HepG2 (cell line): ENCODE results near the gene B4GALT3.

ENCODE experiments used
- E2F1 ChIP-seq: sonication (generic); formaldehyde crosslinking; IDR thresholded peaks from 2 replicates; pipeline ENCODE4 v1.5.0; 2020; ENCODE audit warnings: missing genetic modification reagents
- KLF16 ChIP-seq, 2 experiments: sonication (generic) in 1 of 2; formaldehyde crosslinking in 1 of 2; IDR thresholded peaks; 2 replicates each; pipeline versions ENCODE4 v1.6.1 to v1.8.0; 2016 to 2023; ENCODE audit warnings: missing genetic modification reagents in 2 of 2, missing compliant biosample characterization in 1 of 2
- MAX ChIP-seq: IDR thresholded peaks from 2 replicates; pipeline ENCODE4 v1.6.1; 2012; ENCODE audit warnings: inconsistent platforms
- NR2F2 ChIP-seq: IDR thresholded peaks from 2 replicates; pipeline ENCODE4 v1.6.1; 2012; ENCODE audit warnings: low read depth, inconsistent platforms, borderline replicate concordance
- ZBTB10 ChIP-seq: sonication (generic); formaldehyde crosslinking; IDR thresholded peaks from 2 replicates; pipeline ENCODE4 v1.4.0; 2020; ENCODE audit warnings: missing genetic modification reagents, borderline replicate concordance
- TF ChIP-seq, protein P1 (sequence below): sonication (generic); formaldehyde crosslinking; IDR thresholded peaks from 2 replicates; pipeline ENCODE4 v1.4.0; 2020; ENCODE audit warnings: missing genetic modification reagents
- TF ChIP-seq, protein P2 (sequence below): sonication (generic); formaldehyde crosslinking; IDR thresholded peaks from 2 replicates; pipeline ENCODE4 v1.5.1; 2020; ENCODE audit warnings: missing genetic modification reagents, mild to moderate bottlenecking, borderline replicate concordance

GRCh38 chr1:161153682-161154337, 23.5 kb downstream of the B4GALT3 start, which contains the start of gene UFC1:
- TF ChIP-seq, protein P1, sequence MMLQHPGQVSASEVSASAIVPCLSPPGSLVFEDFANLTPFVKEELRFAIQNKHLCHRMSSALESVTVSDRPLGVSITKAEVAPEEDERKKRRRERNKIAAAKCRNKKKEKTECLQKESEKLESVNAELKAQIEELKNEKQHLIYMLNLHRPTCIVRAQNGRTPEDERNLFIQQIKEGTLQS (CRISPR knock-in tag) = no peak
- TF ChIP-seq E2F1 (CRISPR knock-in tag) = no peak
- no peak for TF ChIP-seq NR2F2
- peak in 1 of 2 experiments; percentile 70; a peak in 1 of 4 replicates for TF ChIP-seq KLF16 (CRISPR knock-in tag; IDR thresholded peaks at IDR 0.05)
- TF ChIP-seq, protein P2, sequence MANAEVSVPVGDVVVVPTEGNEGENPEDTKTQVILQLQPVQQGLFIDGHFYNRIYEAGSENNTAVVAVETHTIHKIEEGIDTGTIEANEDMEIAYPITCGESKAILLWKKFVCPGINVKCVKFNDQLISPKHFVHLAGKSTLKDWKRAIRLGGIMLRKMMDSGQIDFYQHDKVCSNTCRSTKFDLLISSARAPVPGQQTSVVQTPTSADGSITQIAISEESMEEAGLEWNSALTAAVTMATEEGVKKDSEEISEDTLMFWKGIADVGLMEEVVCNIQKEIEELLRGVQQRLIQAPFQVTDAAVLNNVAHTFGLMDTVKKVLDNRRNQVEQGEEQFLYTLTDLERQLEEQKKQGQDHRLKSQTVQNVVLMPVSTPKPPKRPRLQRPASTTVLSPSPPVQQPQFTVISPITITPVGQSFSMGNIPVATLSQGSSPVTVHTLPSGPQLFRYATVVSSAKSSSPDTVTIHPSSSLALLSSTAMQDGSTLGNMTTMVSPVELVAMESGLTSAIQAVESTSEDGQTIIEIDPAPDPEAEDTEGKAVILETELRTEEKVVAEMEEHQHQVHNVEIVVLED (CRISPR knock-in tag) = peak; percentile 63; the same call in 1 of the 2 replicates
- TF ChIP-seq ZBTB10 (CRISPR knock-in tag) = no peak
- peak; percentile 81 for TF ChIP-seq MAX
